ENCODE results near the gene LAMTOR3.
"Not testable (repeated sequence)": the region's sequence is repeated elsewhere in the genome, so short reads cannot be mapped to it uniquely, and the experiment has no call there.

The LAMTOR3 gene

GRCh38 chr4:99830051-99830450 lies 64.2 kb downstream of the LAMTOR3 start:
- DNase-seq = not testable (repeated sequence)

- no peak for DNase-seq
Observed at GRCh38 chr4:99828477-99828876, 65.8 kb downstream of the LAMTOR3 start.
